CD8-positive, alpha-beta memory T cell (primary cell): ENCODE measurements around the gene GMDS. TPM values are rescaled to one million over a fixed set of nuclear protein-coding genes. Genes with fewer than 3 reads are reported as not detected.

Source experiments
- CTCF ChIA-PET: fragments of 350-600 bp; sonication (Branson Sonifier 250); formaldehyde crosslinking; loops from one replicate; lab custom pipeline; 2021; ENCODE audit warnings: antibody characterized with exemption; lab: Charles Lee
- POLR2A ChIA-PET: fragments of 350-600 bp; sonication (Branson Sonifier 250); formaldehyde crosslinking; loops from one replicate; lab custom pipeline; 2021; ENCODE audit warnings: antibody characterized with exemption; lab: Charles Lee
- DNase-seq, 5 donors: peaks; one replicate each; pipeline versions ENCODE4 v3.0.0 to v3.0.0-alpha.2; 2020 to 2022; ENCODE audit warnings: mixed read lengths in 1 of 5
- H3K27ac ChIP-seq: one replicate; pipeline ENCODE4 v1.7.0; 2013; ENCODE audit warnings: low read depth, mild to moderate bottlenecking, low read length, moderate library complexity
- H3K27me3 ChIP-seq: 2 replicates; pipeline ENCODE4 v1.7.0; 2013; ENCODE audit warnings: low read length, mild to moderate bottlenecking; ENCODE audit not compliant: insufficient read depth, poor library complexity, severe bottlenecking
- H3K36me3 ChIP-seq: 2 replicates; pipeline ENCODE4 v1.7.0; 2013; ENCODE audit warnings: mild to moderate bottlenecking, low read length, moderate library complexity; ENCODE audit not compliant: insufficient read depth
- H3K4me1 ChIP-seq: 2 replicates; pipeline ENCODE4 v1.7.0; 2013; ENCODE audit warnings: mild to moderate bottlenecking, low read length, moderate library complexity; ENCODE audit not compliant: insufficient read depth
- H3K4me3 ChIP-seq: 2 replicates; pipeline ENCODE4 v1.7.0; 2013; ENCODE audit warnings: mild to moderate bottlenecking, low read length
- H3K9me3 ChIP-seq: 2 replicates; pipeline ENCODE4 v1.7.0; 2013; ENCODE audit warnings: mild to moderate bottlenecking, low read length
- H3K27ac Mint-ChIP-seq, 8 donors: one replicate each; pipeline ENCODE4 v1.8.0; 2020 to 2021; ENCODE audit warnings: mixed read lengths in 8 of 8, mild to moderate bottlenecking in 6 of 8, inconsistent platforms in 3 of 8, moderate library complexity in 3 of 8
- H3K27me3 Mint-ChIP-seq, 2 donors: one replicate each; pipeline ENCODE4 v1.8.0; 2020 to 2021; ENCODE audit warnings: mixed read lengths in 2 of 2, mild to moderate bottlenecking in 1 of 2, moderate library complexity in 1 of 2
- H3K36me3 Mint-ChIP-seq, 3 donors: one replicate each; pipeline ENCODE4 v1.8.0; 2020 to 2021; ENCODE audit warnings: mixed read lengths in 3 of 3, inconsistent platforms in 1 of 3, mild to moderate bottlenecking in 1 of 3
- H3K4me1 Mint-ChIP-seq, 3 donors: one replicate each; pipeline ENCODE4 v1.8.0; 2020 to 2021; ENCODE audit warnings: mixed read lengths in 3 of 3, inconsistent platforms in 1 of 3, mild to moderate bottlenecking in 1 of 3
- H3K4me3 Mint-ChIP-seq, 7 donors: one replicate each; pipeline ENCODE4 v1.8.0; 2020 to 2021; ENCODE audit warnings: mixed read lengths in 7 of 7, mild to moderate bottlenecking in 6 of 7, moderate library complexity in 4 of 7, inconsistent platforms in 2 of 7
- H3K9me3 Mint-ChIP-seq, 5 donors: one replicate each; pipeline ENCODE4 v1.8.0; 2020 to 2022; ENCODE audit warnings: mixed read lengths in 5 of 5, mild to moderate bottlenecking in 3 of 5, moderate library complexity in 2 of 5, inconsistent platforms in 1 of 5
- polyA plus RNA-seq: library from polyadenylated mRNA; unstranded; fragments of 300-500 nt; fragmentation: Illumina TruSeq; gene quantifications from one replicate; pipeline ENCODE4 v1.2.3, GENCODE V29; 2021
- total RNA-seq, 2 experiments: library from RNA; stranded (reverse); gene quantifications; one replicate each; pipeline ENCODE4 v1.2.3, GENCODE V29; 2021

Gene GMDS
- total and polyA plus RNA-seq, 3 experiments from 2014 or later, result 16.4 to 33.4 (median 28.6) TPM

DNA sequence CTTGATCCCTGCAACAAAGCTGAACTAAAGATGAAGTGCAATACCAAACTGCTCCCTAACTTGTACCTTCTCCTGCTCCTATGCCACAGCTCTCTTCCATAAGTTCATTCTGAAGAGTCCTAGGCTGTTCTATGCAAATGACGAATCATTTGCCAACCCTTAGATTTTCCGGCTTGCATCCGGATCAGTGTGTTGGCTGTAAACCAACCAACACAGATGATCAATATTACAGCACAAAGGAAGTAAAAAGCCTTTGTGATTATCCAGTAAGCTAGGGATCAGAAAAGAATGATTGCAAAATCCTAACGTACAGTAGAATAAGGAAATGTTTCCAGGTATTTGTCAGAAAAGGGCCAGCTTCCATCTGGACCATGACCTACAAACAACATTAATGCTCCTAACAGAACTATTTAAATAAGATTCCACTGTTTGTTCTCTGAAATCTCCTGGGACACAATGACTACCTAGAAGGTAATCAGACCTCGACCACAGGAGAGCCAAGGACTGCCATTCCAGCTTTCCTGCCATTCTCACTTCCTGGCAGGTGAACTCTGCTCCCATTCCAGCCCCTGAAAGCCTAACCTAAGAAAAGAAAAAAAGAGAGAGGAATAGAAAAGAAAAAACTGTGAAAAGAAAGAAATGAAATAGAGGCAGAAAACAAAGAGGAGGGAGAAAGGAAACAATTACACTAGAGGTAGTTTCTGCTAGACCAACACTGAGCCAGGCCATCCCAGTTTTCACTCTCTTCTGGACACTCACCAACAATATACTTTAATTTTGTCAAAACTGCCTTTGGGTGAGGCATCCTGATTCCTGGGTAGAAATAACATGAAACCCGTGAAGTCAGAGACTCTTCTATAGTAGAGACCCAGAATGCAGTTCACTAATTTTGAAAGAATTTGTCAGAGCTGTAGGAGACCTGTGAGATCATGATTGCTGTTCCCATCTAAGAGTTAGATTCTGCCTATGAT lies 19.7 kb downstream of the GMDS start:
- Mint-ChIP-seq H3K27me3 (no peaks in the 10 kb centered on the region), H3K9me3 (no peaks in the 10 kb centered on the region), H3K4me3 (peak overlapping the region in 1 of 7 donors; percentile 46), H3K27ac (no peak overlapping the region), H3K36me3 (peaks cover 0 to 3% (median 0%) of the 10 kb centered on the region in 3 donors), H3K4me1 (peaks cover 22 to 30% (median 25%) of the 10 kb centered on the region in 3 donors)
- H3K9me3 ChIP-seq, result no peaks in the 10 kb centered on the region
- DNase-seq, result no peak
- ChIA-PET POLR2A (no interaction called here), CTCF (no interaction called here)
- no peaks in the 10 kb centered on the region for H3K36me3 ChIP-seq
- H3K27ac ChIP-seq, result no peak overlapping the region
- no peaks in the 10 kb centered on the region for H3K27me3 ChIP-seq
- H3K4me1 ChIP-seq, result peaks cover 13% of the 10 kb centered on the region
- H3K4me3 ChIP-seq, result no peak overlapping the region

DNA sequence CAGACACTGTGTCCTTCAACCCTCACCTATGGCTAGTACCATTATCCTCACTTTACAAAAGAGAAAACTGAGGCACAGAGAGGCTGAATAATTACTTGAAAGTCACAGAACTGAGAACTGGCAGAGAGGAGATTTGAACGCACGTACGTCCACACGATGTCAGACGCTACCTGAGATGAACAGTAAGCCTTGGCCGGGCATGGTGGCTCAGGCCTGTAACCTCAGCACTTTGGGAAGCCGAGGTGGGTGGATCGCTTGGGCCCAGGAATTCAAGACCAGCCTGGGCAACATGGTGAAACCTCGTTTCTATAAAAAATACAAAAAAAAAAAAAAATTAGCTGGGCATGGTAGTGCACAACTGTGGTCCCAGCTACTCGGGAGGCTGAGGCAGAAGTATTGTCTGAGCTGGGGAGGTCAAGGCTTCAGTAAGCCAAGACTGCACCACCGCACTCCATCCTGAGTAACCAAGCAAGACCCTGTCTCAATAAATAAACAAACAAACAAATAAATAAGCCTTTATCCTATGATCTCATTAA lies 20.5 kb downstream of the GMDS start:
- DNase-seq, result no peak
- Histone ChIP-seq H3K9me3 (no peaks in the 10 kb centered on the region), H3K27me3 (no peaks in the 10 kb centered on the region), H3K4me1 (peaks cover 13% of the 10 kb centered on the region), H3K27ac (no peak overlapping the region), H3K36me3 (no peaks in the 10 kb centered on the region), H3K4me3 (no peak overlapping the region)
- Mint-ChIP-seq H3K4me3 (no peak overlapping the region), H3K4me1 (peaks cover 22 to 33% (median 31%) of the 10 kb centered on the region in 3 donors), H3K36me3 (peaks cover 0 to 3% (median 0%) of the 10 kb centered on the region in 3 donors), H3K9me3 (no peaks in the 10 kb centered on the region), H3K27ac (no peak overlapping the region), H3K27me3 (no peaks in the 10 kb centered on the region)
- CTCF ChIA-PET, result no interaction called here
- POLR2A ChIA-PET, result no interaction called here

- Histone ChIP-seq H3K4me1 (peaks cover 13% of the 10 kb centered on the region), H3K27ac (peak overlapping the region; percentile 51), H3K36me3 (no peaks in the 10 kb centered on the region), H3K4me3 (peak overlapping the region; percentile 47), H3K9me3 (no peaks in the 10 kb centered on the region), H3K27me3 (no peaks in the 10 kb centered on the region)
- H3K4me1 Mint-ChIP-seq, result peaks cover 23 to 38% (median 33%) of the 10 kb centered on the region in 3 donors
- peaks cover 0 to 3% of the 10 kb centered on the region in 2 donors for H3K27me3 Mint-ChIP-seq
- H3K9me3 Mint-ChIP-seq, result no peaks in the 10 kb centered on the region
- peak overlapping the region; percentile 86 to 93 (median 93) for H3K4me3 Mint-ChIP-seq
- ChIA-PET CTCF (no interaction called here), POLR2A (no interaction called here)
- H3K27ac Mint-ChIP-seq, result peak overlapping the region; percentile 62 to 97 (median 91)
- DNase-seq, result no peak
- peaks cover 0 to 3% (median 0%) of the 10 kb centered on the region in 3 donors for H3K36me3 Mint-ChIP-seq
Measured at GRCh38 chr6:2222275-2222842, 23.0 kb downstream of the GMDS start.

- POLR2A ChIA-PET, result no interaction called here
- Mint-ChIP-seq H3K4me1 (peaks cover 22 to 38% (median 33%) of the 10 kb centered on the region in 3 donors), H3K27me3 (peaks cover 0 to 3% of the 10 kb centered on the region in 2 donors), H3K36me3 (peaks cover 0 to 3% (median 0%) of the 10 kb centered on the region in 3 donors), H3K27ac (peak overlapping the region; percentile 62 to 97 (median 91)), H3K9me3 (no peaks in the 10 kb centered on the region), H3K4me3 (peak overlapping the region; percentile 86 to 93 (median 93))
- peaks cover 13% of the 10 kb centered on the region for H3K4me1 ChIP-seq
- DNase-seq, result no peak
- no peaks in the 10 kb centered on the region for H3K9me3 ChIP-seq
- H3K27ac ChIP-seq, result peak overlapping the region; percentile 51
- peak overlapping the region; percentile 47 for H3K4me3 ChIP-seq
- CTCF ChIA-PET, result interaction anchor here (1.4 kb wide), 1 partner anchor 12 kb away, joined by 4 read pairs; no protein-coding TSS in a partner anchor
- no peaks in the 10 kb centered on the region for H3K27me3 ChIP-seq
- no peaks in the 10 kb centered on the region for H3K36me3 ChIP-seq
Measured at GRCh38 chr6:2221726-2222274, 23.6 kb downstream of the GMDS start.

- H3K9me3 ChIP-seq, result no peaks in the 10 kb centered on the region
- Mint-ChIP-seq H3K9me3 (no peaks in the 10 kb centered on the region), H3K4me3 (peak overlapping the region in 2 of 7 donors; percentile 6 to 15), H3K4me1 (peaks cover 24 to 34% (median 33%) of the 10 kb centered on the region in 3 donors), H3K36me3 (peaks cover 0 to 3% (median 0%) of the 10 kb centered on the region in 3 donors), H3K27me3 (peaks cover 0 to 4% of the 10 kb centered on the region in 2 donors), H3K27ac (peak overlapping the region in 1 of 8 donors; percentile 6)
- H3K36me3 ChIP-seq, result no peaks in the 10 kb centered on the region
- no peak for DNase-seq
- no peaks in the 10 kb centered on the region for H3K27me3 ChIP-seq
- CTCF ChIA-PET, result no interaction called here
- H3K27ac ChIP-seq, result no peak overlapping the region
- peaks cover 13% of the 10 kb centered on the region for H3K4me1 ChIP-seq
- H3K4me3 ChIP-seq, result no peak overlapping the region
- POLR2A ChIA-PET, result no interaction called here
Measured at GRCh38 chr6:2220154-2220553, 25.3 kb downstream of the GMDS start.

- POLR2A ChIA-PET, result no interaction called here
- CTCF ChIA-PET, result no interaction called here
Measured at GRCh38 chr6:2218866-2219265, 26.5 kb downstream of the GMDS start.

DNA sequence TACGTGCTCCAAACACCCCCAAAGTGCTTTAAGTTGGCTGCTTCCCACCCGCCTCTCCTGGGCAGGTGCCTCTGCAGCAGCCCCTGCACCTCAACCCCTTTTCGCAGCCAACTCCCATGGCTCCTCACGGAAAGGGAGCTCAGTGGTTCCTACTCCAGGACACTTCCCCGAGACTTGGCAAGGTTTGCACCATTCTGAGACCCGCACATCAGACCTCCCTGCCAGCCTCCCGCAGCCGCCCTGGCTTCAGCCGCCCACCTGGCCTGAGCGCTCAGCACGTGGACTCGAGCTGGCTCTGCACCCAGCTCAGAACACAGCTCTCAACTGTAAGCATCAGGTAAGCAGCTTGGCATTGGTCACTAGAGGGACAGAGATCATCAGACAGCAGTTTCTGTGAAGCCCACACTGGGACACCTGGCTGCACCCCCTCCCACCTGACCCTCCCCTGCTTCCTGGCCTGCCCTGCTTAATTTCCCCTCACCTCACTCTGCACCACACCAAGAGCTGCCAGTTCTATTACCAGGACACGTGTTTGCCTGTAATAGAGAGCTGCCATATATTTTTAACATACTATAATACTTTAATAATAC lies 28.5 kb downstream of the GMDS start:
- H3K27me3 ChIP-seq, result no peaks in the 10 kb centered on the region
- H3K4me1 Mint-ChIP-seq, result peaks cover 12 to 20% (median 20%) of the 10 kb centered on the region in 3 donors
- H3K9me3 ChIP-seq, result no peaks in the 10 kb centered on the region
- H3K27ac Mint-ChIP-seq, result no peak overlapping the region
- POLR2A ChIA-PET, result no interaction called here
- H3K4me3 ChIP-seq, result no peak overlapping the region
- peaks cover 5% of the 10 kb centered on the region for H3K4me1 ChIP-seq
- H3K36me3 ChIP-seq, result no peaks in the 10 kb centered on the region
- CTCF ChIA-PET, result no interaction called here
- H3K9me3 Mint-ChIP-seq, result no peaks in the 10 kb centered on the region
- H3K36me3 Mint-ChIP-seq, result peaks cover 0 to 3% (median 0%) of the 10 kb centered on the region in 3 donors
- H3K27ac ChIP-seq, result no peak overlapping the region
- H3K4me3 Mint-ChIP-seq, result no peak overlapping the region
- peaks cover 0 to 6% of the 10 kb centered on the region in 2 donors for H3K27me3 Mint-ChIP-seq
- DNase-seq, result no peak

More at GRCh38 chr6:2218866-2219265, 26.5 kb downstream of the GMDS start:
- Mint-ChIP-seq H3K36me3 (peaks cover 0 to 3% (median 0%) of the 10 kb centered on the region in 3 donors), H3K27me3 (peaks cover 0 to 6% of the 10 kb centered on the region in 2 donors), H3K4me1 (peaks cover 25 to 36% (median 33%) of the 10 kb centered on the region in 3 donors), H3K4me3 (no peak overlapping the region), H3K27ac (no peak overlapping the region), H3K9me3 (no peaks in the 10 kb centered on the region)
- no peak for DNase-seq
- H3K36me3 ChIP-seq, result no peaks in the 10 kb centered on the region
- no peak overlapping the region for H3K4me3 ChIP-seq
- H3K27ac ChIP-seq, result no peak overlapping the region
- no peaks in the 10 kb centered on the region for H3K9me3 ChIP-seq
- peaks cover 13% of the 10 kb centered on the region for H3K4me1 ChIP-seq
- H3K27me3 ChIP-seq, result no peaks in the 10 kb centered on the region
